ENCODE results near the gene DNAH12.

- TF ChIP-seq, protein P1, sequence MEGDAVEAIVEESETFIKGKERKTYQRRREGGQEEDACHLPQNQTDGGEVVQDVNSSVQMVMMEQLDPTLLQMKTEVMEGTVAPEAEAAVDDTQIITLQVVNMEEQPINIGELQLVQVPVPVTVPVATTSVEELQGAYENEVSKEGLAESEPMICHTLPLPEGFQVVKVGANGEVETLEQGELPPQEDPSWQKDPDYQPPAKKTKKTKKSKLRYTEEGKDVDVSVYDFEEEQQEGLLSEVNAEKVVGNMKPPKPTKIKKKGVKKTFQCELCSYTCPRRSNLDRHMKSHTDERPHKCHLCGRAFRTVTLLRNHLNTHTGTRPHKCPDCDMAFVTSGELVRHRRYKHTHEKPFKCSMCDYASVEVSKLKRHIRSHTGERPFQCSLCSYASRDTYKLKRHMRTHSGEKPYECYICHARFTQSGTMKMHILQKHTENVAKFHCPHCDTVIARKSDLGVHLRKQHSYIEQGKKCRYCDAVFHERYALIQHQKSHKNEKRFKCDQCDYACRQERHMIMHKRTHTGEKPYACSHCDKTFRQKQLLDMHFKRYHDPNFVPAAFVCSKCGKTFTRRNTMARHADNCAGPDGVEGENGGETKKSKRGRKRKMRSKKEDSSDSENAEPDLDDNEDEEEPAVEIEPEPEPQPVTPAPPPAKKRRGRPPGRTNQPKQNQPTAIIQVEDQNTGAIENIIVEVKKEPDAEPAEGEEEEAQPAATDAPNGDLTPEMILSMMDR (conservative IDR thresholded peaks at IDR 0.05 in 1 of 2, IDR thresholded peaks at IDR 0.05 in 1 of 2; ENCODE audit: extremely low read depth in 1 of 2, insufficient read depth in 1 of 2, low read depth in 1 of 2, low read length in 2 of 2), result no peak
- no peak for TF ChIP-seq EZH2 (IDR thresholded peaks at IDR 0.05; ENCODE audit: borderline replicate concordance, low read length)
Measured at GRCh38 chr3:57464801-57465200, 79.3 kb downstream of the DNAH12 start.
